HG03439 (cell line): ENCODE measurements around the gene TALDO1.

ENCODE experiments used
- ATAC-seq: cut with Tn5 transposase; IDR thresholded peaks from one replicate; pipeline ENCODE4 v1.9.1; 2021; ENCODE audit warnings: mild to moderate bottlenecking, moderate library complexity; ENCODE audit not compliant: unreplicated experiment

TALDO1 gene

DNA sequence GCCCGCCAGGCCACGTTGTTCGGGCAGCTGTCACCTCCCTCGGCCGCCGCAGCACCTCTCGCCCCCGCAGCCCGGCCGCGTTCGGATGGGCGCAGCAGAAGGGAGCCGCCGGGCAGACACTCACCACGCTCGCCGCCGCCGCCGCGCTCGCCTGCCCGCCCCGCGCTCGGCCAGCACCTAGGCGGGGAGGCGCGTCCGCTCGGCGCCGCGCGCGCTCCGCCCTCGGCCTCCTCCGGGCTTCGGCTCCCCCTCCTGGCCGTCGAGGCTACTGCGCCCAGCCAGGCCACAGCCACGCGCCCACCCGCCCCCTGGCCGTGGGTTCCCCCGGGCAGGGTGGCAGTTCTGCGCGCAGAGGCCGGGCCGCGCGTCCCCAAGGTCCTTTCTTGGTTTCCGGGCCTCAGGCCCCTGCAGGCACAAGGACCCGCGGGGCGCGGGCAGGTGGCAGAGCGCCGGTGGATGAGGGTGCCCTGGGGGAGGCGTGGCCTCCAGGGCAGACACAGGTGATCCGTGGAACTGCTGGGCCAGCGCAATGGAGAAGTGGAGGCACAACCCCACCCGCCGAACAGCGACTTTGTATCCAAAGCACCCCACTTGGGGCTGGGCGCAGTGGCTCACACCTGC, 50.9 kb downstream of the TALDO1 start, which contains the start of gene SLC25A22:
Gene SLC25A22 (minus strand): TSS at position 189 of the 621 bp plus-strand sequence. CDS start 3,275 bp downstream, outside the sequence.
- ATAC-seq: peak; percentile 47

DNA sequence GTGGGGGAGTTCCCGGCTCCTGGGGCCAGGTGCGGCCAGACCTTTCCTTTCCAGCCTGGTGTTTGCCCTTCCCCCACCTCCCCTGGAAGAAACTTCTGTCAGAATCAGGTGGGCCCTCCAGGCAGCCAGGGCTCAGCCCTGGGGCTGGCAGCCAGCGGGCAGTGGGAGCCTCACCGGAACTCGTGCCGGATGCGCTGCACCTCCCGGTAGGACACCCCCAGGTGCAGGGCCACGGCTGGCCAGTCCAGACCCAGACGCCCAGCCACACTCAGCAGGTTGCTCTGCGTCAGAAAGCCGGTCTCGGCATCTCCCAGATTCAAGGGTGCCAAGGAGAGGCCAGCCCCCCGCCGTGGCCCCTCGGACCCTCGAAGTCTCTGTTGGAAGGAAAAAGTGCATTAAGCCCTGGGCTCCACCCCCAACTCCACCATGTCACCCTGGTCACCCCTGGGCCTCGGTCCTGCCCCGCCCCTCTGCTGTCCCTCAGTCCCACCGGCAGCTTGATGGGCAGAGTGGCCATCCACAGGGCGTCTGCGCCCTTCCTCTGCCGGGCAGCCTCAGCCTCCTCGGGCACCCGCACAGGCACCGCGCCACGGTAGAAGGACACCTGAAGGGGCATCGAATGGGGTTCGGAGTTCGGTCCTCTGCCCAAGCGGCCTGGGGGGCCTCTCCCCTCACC, 52.5 kb downstream of the TALDO1 start:
- no peak for ATAC-seq

DNA sequence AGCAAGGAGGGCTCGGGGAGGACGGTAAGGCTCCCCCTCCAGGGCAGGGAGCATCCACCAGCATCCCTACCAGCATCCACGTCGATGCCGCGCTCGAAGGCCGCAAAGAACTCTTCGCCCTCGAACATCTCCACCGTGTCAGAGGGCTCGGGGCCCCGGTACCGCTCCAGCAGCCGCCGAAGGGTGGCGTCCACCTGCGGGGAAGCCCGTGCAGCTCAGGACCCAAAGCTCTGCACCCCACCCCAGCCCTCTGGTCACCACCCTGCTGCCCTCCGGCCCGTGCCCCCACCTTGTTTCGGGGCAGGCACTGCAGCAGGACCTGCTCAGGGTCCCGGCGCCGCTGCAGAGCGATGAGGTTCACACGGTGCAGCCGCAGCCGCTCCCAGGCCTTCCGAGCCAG, 53.2 kb downstream of the TALDO1 start:
- no peak for ATAC-seq

DNA sequence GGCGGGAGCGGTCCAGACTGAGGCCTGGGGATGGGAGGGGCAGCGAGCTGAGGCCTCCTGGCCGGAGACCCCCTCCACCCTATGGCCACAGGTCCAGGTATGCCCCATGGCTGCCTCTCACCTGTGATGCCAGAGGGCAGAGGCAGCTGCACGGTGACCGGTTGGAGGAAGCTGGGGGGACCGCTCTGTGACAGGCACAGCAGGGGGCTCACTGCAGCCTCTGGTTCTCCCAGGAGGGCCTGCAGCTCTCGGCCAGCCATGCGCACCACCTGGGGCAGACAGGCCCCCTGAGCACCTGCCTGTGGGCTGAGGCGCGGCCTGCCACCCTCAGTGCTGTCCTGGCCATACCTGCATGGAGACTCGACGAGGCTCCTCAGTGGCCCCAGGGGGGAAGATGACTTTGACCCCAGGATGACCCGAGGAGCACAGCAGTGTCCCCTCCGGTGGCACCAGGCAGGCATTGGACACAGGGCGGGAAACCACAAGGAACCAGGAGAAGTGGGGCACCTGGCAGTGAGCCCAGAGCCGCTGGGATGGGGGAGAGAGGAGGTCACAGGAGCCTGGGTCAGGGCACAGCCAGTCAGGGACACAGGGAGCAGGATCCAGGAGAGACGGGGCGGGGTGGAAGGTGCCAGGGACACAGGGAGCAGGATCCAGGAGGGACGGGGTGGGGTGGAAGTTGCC, 54.0 kb downstream of the TALDO1 start:
- ATAC-seq: no peak

DNA sequence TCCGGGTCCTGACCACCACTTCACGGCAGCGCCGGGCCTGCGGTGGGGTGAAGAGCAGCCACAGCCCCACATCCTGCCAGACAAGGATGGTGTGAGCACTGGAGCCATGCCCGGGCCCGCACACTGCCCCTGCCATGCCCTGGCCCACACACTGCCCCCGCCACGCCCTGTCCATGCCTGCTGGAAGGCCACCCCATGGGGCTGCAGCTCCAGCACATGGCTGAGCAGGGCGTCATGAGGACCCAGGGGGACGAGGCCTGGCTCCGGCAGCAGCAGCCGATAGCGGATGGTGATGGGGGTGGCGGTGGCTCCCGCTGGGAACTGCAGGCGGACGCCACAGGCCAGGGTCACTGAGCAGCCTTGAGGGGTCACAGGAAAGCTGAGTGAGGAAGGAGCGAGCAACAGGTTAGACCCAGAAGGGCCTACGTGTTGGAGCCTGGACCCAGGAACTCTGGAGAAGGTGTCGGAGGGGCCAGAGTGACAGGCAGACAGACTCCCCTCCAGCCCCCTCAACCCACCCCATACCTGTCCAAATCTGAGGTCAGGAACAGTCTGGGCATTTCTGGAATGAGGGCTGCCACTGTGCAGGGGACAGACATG, 54.9 kb downstream of the TALDO1 start:
- ATAC-seq: no peak

DNA sequence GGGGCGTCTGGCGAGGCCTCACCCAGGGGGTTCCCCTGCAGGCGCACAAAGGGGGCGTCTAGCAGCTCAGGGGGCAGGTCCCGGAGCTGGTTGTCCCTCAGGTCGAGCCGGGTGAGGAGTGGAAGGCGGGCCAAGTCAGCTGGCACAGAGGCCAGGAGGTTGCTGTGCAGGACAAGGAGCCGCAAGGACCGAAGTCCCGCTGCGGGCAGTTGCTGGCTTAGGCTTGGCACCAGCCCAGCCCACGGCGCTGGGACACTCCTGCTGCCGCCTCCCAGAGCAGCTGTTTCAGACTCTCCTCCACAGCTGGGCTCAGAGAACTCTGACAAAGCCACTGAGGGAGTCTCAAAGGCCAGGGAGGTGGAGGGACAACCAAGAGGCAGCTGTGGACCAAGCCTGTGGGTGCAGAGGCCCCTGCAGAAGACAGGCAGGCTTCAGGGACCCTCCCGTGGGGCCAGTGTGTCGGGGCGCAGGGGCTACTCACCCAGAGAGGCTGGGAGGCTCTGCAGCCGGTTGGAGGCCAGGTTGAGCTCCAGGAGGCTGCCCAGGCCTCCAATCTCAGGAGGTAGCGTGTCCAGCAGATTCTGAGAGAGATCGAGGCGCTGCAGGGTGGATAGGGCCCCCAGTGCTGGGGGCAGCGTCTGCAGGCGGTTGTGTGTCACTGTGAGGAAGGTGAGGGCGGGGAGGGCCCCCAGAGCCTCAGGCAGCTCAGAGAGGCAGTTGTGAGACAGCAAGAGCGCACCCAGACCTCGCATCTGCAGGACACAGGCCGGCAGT, 55.6 kb downstream of the TALDO1 start:
- no peak for ATAC-seq

DNA sequence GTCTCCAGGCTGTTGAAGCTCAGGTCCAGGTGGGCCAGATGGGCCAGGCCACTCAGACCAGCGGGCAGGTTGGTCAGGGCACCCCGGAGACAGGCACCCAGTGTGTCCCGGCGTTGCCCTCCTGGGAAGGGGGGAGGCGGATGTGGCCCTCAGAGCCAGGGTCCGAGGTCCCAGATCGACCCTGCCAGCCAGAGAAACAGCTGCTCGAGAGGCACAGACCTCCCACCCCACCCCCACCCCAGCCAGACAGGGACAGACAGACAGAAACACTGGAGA, 56.1 kb downstream of the TALDO1 start:
- ATAC-seq: no peak

DNA sequence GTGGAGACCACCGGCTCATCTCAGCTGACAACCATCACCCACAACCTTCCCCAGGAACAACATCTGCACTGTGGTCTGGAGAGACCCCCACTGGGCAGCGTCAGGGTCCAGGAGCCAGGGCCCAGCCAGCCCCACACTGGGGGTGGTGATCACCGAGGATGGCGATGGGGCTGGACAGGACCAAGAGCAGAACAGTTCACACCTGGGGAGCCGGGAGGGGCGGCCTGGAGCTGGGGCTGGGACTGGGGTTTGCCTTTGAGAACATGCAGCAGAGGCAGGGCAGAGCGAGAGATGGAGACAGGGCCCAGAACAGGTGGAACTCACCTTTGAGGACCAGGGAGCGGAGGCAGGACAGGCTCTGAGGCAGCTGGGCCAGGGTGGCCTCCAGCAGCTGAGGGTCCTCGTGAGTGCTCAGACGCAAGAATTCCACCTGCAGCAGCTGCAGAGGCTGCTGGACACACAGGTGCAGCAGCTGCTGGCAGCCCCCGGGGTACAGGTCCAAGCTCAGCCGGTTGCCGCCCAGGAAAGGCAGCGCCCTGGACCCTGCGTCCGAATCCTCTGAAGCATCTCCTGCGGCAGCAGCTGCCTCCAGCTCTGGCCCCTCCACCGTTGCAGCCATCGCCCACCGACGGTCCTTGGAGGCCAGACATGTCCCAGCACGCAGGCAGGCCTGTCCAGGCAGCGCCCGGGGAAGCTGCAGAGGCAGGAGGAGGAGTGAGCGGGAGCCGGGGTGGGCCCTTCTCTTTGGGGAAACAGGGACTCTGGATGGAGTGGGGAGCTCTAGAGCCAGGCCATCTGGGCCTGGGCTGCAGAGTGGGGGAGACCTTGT, 56.7 kb downstream of the TALDO1 start:
- no peak for ATAC-seq

DNA sequence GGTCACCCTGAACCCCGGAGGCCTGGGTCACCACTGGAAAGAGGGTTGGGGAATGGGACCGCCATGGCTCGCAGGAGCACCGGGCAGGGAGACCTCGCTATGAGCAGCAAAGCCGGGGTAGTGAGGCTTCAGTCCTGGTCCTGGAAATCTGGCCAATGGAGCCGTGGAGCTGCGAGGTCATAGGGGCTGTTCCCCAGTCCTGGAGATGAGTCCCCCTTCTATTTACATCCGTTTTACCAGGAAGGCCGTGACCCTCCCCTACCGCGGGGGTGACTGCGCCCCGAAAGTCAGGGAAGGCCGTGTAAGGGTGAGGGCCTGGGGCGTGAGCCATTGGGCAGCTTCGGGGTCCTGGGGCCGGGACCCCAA, 57.3 kb downstream of the TALDO1 start:
- ATAC-seq: no peak

DNA sequence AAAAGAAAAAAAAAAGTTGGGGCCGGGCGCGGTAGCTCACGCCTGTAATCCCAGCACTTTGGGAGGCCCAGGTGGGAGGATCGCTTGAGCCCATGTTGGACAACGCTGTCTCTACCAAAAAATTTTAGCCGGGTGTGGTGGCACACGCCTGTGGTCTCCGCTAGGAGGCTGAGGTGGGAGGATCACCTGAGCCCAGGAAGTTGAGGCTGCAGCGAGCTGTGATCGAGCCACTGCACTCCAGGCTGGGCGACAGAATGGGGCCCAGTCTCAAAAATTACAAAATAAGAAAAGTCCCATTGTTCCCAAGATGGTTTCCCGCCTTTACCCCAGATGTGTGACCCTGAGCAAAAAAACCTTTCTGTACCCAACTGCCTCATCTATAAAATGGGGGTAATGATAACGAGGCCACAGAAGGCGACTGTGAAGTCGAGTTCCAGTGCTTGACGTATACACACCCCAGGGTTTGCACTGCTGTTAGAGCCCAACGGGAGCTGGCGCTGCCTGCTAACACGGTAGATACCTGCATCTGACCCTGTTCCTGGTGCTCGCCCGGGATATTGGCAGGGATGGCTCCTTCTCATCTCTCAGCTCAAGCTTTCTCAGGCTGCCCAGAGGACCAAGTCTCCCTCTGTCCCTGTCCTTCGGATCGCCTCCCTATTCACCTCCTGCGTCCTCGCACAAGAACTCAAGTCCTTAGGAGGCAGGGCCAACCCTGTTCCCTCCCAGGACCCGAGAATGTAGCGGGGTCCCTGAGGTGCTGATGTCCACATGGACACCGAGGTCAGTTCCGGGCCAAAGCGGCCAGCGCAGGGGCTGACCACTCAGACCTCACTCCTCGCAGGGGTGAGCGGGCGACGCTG, 61.4 kb downstream of the TALDO1 start:
- peak; percentile 1 for ATAC-seq

DNA sequence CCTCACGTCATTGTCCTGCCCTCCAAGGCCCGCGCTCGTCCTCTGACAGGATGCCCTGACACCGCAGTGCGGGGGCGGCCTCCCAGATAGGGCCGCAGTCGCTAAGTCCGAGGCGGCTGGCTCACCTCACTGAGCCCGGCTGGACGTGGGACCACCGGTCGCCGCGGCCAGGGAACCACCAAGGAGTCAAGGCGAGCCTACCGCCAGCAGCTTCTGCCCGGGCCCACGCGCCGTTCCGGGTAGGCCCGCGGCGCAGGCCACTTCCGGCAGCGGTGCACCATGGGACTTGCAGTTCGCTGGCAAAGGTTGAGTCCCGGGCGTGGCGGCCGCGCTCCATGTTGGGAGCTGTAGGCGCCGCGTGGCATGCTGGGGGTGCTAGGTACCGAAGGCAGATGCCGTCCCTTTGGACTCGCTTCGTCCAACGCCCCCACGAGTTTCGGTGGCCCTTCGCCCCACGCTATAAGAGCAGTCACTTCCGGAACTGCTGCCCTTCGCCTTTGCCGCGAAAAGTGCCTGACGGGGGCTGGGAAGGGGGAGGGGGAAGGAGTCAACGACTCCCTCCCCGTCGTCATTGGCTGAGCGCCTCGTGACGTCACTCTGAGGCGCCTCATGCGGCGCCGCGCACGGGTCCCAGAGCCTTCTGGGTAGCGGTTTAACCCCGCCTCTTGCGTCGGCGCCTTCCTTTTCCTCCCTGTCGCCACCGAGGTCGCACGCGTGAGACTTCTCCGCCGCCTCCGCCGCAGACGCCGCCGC, 62.2 kb downstream of the TALDO1 start, which contains the start of gene RPLP2:
Gene RPLP2 (plus strand): TSS at position 681 of the 753 bp plus-strand sequence. CDS start 268 bp downstream, outside the sequence.
- ATAC-seq: peak; percentile 73

DNA sequence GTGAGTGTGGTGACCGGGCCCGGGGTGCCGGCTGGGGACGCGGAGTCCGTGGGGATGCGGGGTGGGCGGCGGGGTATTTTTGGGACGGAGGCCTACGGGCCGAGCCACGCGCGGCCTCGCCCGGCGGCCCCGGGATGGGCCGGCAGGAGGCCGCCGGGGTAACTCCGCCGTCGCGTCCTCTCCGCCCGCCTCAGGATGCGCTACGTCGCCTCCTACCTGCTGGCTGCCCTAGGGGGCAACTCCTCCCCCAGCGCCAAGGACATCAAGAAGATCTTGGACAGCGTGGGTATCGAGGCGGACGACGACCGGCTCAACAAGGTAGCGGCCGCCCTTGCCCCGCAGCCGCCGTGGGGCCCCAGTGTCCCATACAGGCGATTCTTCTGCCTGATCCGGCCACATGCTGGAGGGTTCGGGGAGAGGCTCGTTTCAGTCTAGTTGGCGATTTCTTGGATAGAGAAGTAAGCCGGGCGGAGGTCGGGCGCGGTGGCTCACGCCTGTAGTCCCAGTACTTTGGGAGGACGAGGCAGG, 62.8 kb downstream of the TALDO1 start:
- ATAC-seq: no peak

DNA sequence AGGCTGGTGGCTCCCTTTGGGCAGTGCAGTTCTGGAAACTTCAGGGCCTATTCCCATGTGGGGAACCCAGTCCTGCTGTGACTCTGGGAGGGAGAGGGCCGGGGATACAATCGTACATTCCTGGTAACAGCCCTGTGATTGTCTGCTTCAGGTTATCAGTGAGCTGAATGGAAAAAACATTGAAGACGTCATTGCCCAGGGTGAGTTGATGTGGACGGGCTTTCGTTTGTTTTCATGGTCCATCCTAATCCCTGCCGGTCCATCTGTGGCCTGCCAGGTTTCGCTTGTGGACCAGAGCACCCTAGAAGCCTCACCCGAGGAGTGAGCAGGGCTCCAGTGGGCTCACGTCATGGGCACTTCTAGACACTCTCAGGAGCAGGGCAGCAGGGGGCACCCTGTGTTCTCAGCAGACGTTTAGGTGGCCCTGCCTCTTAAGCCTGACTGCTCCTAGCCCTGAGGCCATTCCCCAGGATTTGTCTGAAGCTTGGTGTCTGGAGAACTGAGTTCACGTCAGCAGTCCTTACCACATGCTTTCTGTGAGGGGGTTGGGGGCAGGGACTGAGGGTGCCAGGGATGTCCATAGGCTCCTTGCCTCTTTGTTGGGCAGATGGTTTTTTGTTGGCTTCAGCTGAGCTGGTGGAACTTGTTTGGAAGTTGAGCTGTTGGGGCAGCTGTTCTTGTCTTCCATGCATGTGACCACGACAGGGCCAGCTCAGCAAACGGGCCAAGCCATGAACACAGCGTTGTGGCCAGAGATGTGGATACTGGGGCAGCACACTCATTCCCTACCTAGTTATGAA, 64.4 kb downstream of the TALDO1 start:
- ATAC-seq: no peak

DNA sequence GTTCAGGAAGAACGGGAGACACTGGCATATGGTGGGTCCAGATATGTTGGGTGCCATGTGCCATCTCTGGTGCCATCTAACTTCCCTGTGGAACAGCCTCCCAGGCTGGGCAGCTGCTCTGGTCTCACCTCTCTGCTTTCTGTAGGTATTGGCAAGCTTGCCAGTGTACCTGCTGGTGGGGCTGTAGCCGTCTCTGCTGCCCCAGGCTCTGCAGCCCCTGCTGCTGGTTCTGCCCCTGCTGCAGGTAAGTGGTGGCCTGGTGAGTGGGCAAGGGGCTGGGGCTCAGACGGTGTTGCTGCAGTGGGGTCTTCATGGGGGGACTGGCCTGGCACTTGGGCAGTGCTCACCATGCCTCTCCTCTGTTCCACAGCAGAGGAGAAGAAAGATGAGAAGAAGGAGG, 65.1 kb downstream of the TALDO1 start:
- no peak for ATAC-seq

DNA sequence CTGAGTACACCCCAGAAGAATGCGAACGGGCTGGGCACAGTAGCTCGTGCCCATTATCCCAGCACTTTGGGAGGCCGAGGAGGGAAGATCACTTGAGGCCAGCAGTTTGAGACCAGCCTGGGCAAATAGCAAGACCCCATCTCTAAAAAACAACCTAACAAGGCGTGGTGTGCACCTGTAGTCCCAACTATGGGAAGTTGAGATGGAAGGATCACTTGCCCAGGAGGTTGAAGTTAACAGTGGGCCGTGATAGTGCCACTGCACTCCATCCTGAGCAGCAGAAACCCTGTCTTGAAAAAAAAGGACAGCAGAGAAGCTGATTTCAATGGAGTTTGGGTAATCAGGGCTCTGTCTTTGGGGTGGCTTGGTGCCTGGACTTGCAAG, 65.8 kb downstream of the TALDO1 start:
- no peak for ATAC-seq

DNA sequence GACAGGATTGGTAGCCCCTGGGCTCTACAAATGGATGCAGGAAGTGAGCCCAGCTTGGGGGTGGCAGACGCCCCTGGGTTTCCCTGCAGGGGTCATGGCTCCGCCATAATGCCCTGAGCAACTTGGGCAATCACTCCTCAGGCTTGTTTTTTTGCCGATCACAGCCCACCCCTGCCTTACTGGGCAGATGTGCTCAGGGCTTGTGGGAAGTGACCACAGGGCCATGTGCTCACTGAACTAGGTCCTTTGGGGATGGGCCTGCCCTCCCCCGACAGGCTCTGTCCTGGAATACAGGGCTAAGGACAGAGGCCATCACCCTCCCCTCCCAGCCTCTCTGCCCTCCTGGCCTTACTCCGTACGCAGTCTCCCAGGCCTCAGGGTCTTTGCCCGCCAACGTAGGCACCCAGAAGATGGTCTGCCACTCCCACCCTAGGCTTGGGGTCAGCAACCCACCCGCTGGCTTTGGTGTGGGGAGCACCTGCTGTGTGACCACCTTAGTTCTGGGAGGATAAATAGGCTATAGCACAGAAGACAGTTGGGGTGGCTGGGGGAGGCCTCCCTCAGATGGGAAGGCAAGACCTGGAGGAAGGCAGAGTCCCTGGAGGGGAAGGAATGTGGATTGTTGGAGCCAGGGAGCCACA, 66.3 kb downstream of the TALDO1 start:
- no peak for ATAC-seq
